Endothelial cell of umbilical vein (primary cell): Measurements from ENCODE around the gene AKAP13. TPM values are rescaled to one million over a fixed set of nuclear protein-coding genes. Genes with fewer than 3 reads are reported as not detected.

Experiments
- BruUV-seq: library from RNA; stranded (reverse); fragments of 400-500 nt; replicated peaks from 2 replicates; lab custom pipeline; 2021; lab: Mats Ljungman, UMichigan
- CTCF ChIA-PET: fragments of 300-600, 350-600 bp; sonication (Branson Sonifier 250); formaldehyde crosslinking; loops from one replicate; lab custom pipeline; 2021; ENCODE audit warnings: antibody characterized with exemption, inconsistent platforms; lab: Charles Lee
- POLR2A ChIA-PET: fragments of 300-600, 350-600 bp; sonication (Branson Sonifier 250); formaldehyde crosslinking; loops from one replicate; lab custom pipeline; 2021; ENCODE audit warnings: antibody characterized with exemption, inconsistent platforms; lab: Charles Lee
- DNase-seq: peaks from one replicate; pipeline ENCODE4 v3.0.0-alpha.2; 2011; ENCODE audit warnings: low read depth, low spot score
- FAIRE-seq: peaks from 2 replicates; lab custom pipeline; 2011; peaks lifted over from hg19 to GRCh38; lab: Jason Lieb, UNC
- H2AFZ ChIP-seq: 2 replicates; pipeline ENCODE4 v1.6.0; 2012; ENCODE audit warnings: low read depth, low read length, control low read depth, inconsistent platforms
- H3K27ac ChIP-seq: 2 replicates; pipeline ENCODE4 v1.5.1; 2011; ENCODE audit warnings: low read depth, mild to moderate bottlenecking, control low read depth, low read length, moderate library complexity; ENCODE audit not compliant: insufficient read depth
- H3K27me3 ChIP-seq, 2 experiments: 2 replicates each; pipeline versions ENCODE4 v1.6.0 to v1.6.1; 2011; ENCODE audit warnings: low read length in 2 of 2, mixed read lengths in 1 of 2; ENCODE audit not compliant: control insufficient read depth in 2 of 2, insufficient read depth in 2 of 2
- H3K36me3 ChIP-seq, 2 experiments: 2 replicates in 1 of 2; 3 replicates in 1 of 2; pipeline ENCODE4 v1.5.1; 2011; ENCODE audit warnings: low read length in 2 of 2, mild to moderate bottlenecking in 1 of 2, moderate library complexity in 1 of 2; ENCODE audit not compliant: control insufficient read depth in 2 of 2, insufficient read depth in 2 of 2; ENCODE audit errors: extremely low read depth in 1 of 2
- H3K4me1 ChIP-seq: 3 replicates; pipeline ENCODE4 v1.5.1; 2011; ENCODE audit warnings: mild to moderate bottlenecking, low read length; ENCODE audit not compliant: control insufficient read depth, insufficient read depth; ENCODE audit errors: extremely low read depth
- H3K4me2 ChIP-seq: 2 replicates; pipeline ENCODE4 v1.6.1; 2011; ENCODE audit warnings: low read length, control low read depth, mixed read lengths; ENCODE audit not compliant: insufficient read depth
- H3K4me3 ChIP-seq, 3 experiments: fragments of 200-600 bp in 1 of 3; sonication (generic), shearing (Covaris generic) in 1 of 3; replicated peaks in 1 of 3; 2 replicates each; pipeline ENCODE4 v1.5.1; 2011 to 2016; ENCODE audit warnings: control low read depth in 3 of 3, low read length in 3 of 3, mild to moderate bottlenecking in 2 of 3, inconsistent platforms in 1 of 3, low read depth in 1 of 3, moderate library complexity in 1 of 3; ENCODE audit not compliant: insufficient read depth in 1 of 3
- H3K79me2 ChIP-seq: 2 replicates; pipeline ENCODE4 v1.6.0; 2012; ENCODE audit warnings: low read length, inconsistent platforms; ENCODE audit not compliant: control insufficient read depth, insufficient read depth
- H3K9ac ChIP-seq: replicated peaks from 2 replicates; pipeline ENCODE3; 2011; ENCODE audit warnings: low read length, control low read depth; ENCODE audit not compliant: insufficient read depth; ENCODE audit errors: extremely low read depth
- H3K9me1 ChIP-seq: replicated peaks from 3 replicates; pipeline ENCODE4 v1.6.0; 2011; ENCODE audit warnings: mild to moderate bottlenecking, low read length; ENCODE audit not compliant: control insufficient read depth, insufficient read depth; ENCODE audit errors: extremely low read depth
- H3K9me3 ChIP-seq: replicated peaks from 2 replicates; pipeline ENCODE4 v1.5.1; 2012; ENCODE audit warnings: low read length, inconsistent platforms; ENCODE audit not compliant: control insufficient read depth, insufficient read depth
- H4K20me1 ChIP-seq: replicated peaks from 2 replicates; pipeline ENCODE3; 2011; ENCODE audit warnings: mild to moderate bottlenecking, low read length; ENCODE audit not compliant: control insufficient read depth, insufficient read depth; ENCODE audit errors: extremely low read depth
- CTCF ChIP-seq, 2 donors: IDR thresholded peaks; 1 replicate in 1 of 2; 2 replicates in 1 of 2; pipeline ENCODE4 v1.5.1; 2011; ENCODE audit warnings: low read length in 2 of 2, mild to moderate bottlenecking in 2 of 2, moderate library complexity in 2 of 2, control low read depth in 1 of 2, inconsistent platforms in 1 of 2, low read depth in 1 of 2; ENCODE audit not compliant: insufficient read depth in 1 of 2; ENCODE audit errors: extremely low read depth in 1 of 2
- EZH2 ChIP-seq: IDR thresholded peaks from 2 replicates; pipeline ENCODE4 v1.6.1; 2012; ENCODE audit warnings: borderline replicate concordance, low read depth, mild to moderate bottlenecking, moderate library complexity, low read length, inconsistent platforms; ENCODE audit not compliant: severe bottlenecking
- FOS ChIP-seq: IDR thresholded peaks from 2 replicates; pipeline ENCODE4 v1.6.1; 2011; ENCODE audit warnings: mild to moderate bottlenecking, low read length, moderate library complexity, borderline replicate concordance; ENCODE audit not compliant: insufficient read depth
- GATA2 ChIP-seq: IDR thresholded peaks from 2 replicates; pipeline ENCODE4 v1.7.0; 2011; ENCODE audit warnings: low read depth, mild to moderate bottlenecking, moderate library complexity, mixed read lengths, low read length; ENCODE audit not compliant: insufficient read length, insufficient read depth
- JUN ChIP-seq: IDR thresholded peaks from 2 replicates; pipeline ENCODE4 v1.6.1; 2011; ENCODE audit warnings: borderline replicate concordance, low read depth; ENCODE audit not compliant: insufficient read length, insufficient read depth
- MAX ChIP-seq: IDR thresholded peaks from 2 replicates; pipeline ENCODE4 v1.6.1; 2011; ENCODE audit not compliant: insufficient read depth, insufficient read length
- MYC ChIP-seq: IDR thresholded peaks from one replicate; pipeline ENCODE4 v1.6.1; 2011; ENCODE audit warnings: mild to moderate bottlenecking, low read depth, low read length
- POLR2A ChIP-seq: IDR thresholded peaks from 2 replicates; pipeline ENCODE4 v1.6.1; 2012; ENCODE audit warnings: low read depth, mild to moderate bottlenecking, control low read depth, low read length
- POLR2AphosphoS5 ChIP-seq: IDR thresholded peaks from 2 replicates; pipeline ENCODE4 v1.6.1; 2012; ENCODE audit warnings: low read depth, mild to moderate bottlenecking, control low read depth, low read length, moderate library complexity; ENCODE audit not compliant: insufficient read depth
- dilution Hi-C: fragments of 300-500 bp; cut with MboI; formaldehyde crosslinking; loops from one replicate; pipeline ENCODE4 v1.15.0; 2019; ENCODE audit warnings: low sequenced_read_pairs; ENCODE audit not compliant: extremely low pct_ligation_motif_present
- intact Hi-C: fragments of 100-400 bp; cut with micrococcal nuclease; formaldehyde crosslinking; loops from one replicate; pipeline ENCODE4 v1.10.0; 2022
- polyA plus RNA-seq, 4 experiments: library from polyadenylated mRNA; depleted of rRNA in 3 of 4; stranded (reverse) in 3 of 4; unstranded in 1 of 4; fragments of >200 nt; gene quantifications; 2 replicates each; pipeline versions ENCODE4 v1.2.1 to v1.2.3, GENCODE V29; 2011 to 2012; ENCODE audit warnings: missing spikeins in 1 of 4
- total RNA-seq: library from RNA; stranded (reverse); gene quantifications from 2 replicates; pipeline ENCODE4 v1.2.3, GENCODE V29; 2021

Gene AKAP13
- total and polyA plus RNA-seq, 2 donors (not counting 3 experiments of a cell fraction or from before 2014, with no cell fraction given) = 22.8 to 87.8 TPM

GRCh38 chr15:85563731-85564130, 183.3 kb downstream of the AKAP13 start:
- no peaks in the 10 kb centered on the region for H4K20me1 ChIP-seq
- dilution Hi-C loops (no loop called here), intact Hi-C loops (no loop called here)
- H3K9me1 ChIP-seq = no peaks in the 10 kb centered on the region
- H3K4me3 ChIP-seq = no peak overlapping the region
- no peak for FAIRE-seq
- no peak overlapping the region for H3K9ac ChIP-seq
- ChIA-PET POLR2A (no interaction called here), CTCF (no interaction called here)
- no TSS peak for BruUV-seq
- H3K9me3 ChIP-seq = no peaks in the 10 kb centered on the region
- no peak overlapping the region for H3K4me2 ChIP-seq
- H3K36me3 ChIP-seq = no peaks in the 10 kb centered on the region
- H2AFZ ChIP-seq = no peak overlapping the region
- no peak for DNase-seq
- H3K4me1 ChIP-seq = no peaks in the 10 kb centered on the region
- H3K27me3 ChIP-seq = no peaks in the 10 kb centered on the region
- H3K27ac ChIP-seq = no peak overlapping the region
- no peak for TF ChIP-seq EZH2
- no peak for TF ChIP-seq CTCF (IDR thresholded peaks at IDR 0.05; ENCODE audit: extremely low read depth in 1 of 2, insufficient read depth in 1 of 2, low read depth in 1 of 2, low read length in 2 of 2)
- no peak for TF ChIP-seq GATA2
- no peak for TF ChIP-seq MAX
- TF ChIP-seq MYC = no peak
- TF ChIP-seq JUN = no peak
- no peak for TF ChIP-seq POLR2AphosphoS5
- no peak for TF ChIP-seq POLR2A
- no peak for TF ChIP-seq FOS
- no peaks in the 10 kb centered on the region for H3K79me2 ChIP-seq
